Measurements from ENCODE around the gene TTC28.

DNA sequence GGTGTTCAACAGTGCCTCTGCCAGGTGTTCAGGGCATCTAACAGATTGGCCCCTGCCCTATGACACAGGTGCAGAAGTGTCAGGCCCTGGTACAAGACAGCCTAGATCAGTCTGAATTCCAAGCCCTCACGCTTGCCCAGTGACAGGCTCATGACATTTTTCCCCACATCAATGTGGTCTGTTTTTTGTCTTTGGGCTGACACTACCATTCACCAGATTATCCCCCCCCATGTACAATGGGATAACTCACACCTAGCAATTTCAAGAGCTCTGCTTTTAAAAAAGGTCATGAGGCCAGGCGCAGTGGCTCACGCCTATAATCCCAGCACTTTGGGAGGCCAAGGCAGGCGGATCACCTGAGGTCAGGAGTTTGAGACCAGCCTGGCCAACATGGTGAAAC lies 605.1 kb downstream of the TTC28 start:
- TF ChIP-seq TAF1 (IDR thresholded peaks at IDR 0.05; ENCODE audit: low read depth) (no peak), EP300 (IDR thresholded peaks at IDR 0.05; ENCODE audit: borderline replicate concordance) (no peak), RAD21 (IDR thresholded peaks at IDR 0.05; ENCODE audit: low read depth) (no peak)
- TF ChIP-seq, protein P1, sequence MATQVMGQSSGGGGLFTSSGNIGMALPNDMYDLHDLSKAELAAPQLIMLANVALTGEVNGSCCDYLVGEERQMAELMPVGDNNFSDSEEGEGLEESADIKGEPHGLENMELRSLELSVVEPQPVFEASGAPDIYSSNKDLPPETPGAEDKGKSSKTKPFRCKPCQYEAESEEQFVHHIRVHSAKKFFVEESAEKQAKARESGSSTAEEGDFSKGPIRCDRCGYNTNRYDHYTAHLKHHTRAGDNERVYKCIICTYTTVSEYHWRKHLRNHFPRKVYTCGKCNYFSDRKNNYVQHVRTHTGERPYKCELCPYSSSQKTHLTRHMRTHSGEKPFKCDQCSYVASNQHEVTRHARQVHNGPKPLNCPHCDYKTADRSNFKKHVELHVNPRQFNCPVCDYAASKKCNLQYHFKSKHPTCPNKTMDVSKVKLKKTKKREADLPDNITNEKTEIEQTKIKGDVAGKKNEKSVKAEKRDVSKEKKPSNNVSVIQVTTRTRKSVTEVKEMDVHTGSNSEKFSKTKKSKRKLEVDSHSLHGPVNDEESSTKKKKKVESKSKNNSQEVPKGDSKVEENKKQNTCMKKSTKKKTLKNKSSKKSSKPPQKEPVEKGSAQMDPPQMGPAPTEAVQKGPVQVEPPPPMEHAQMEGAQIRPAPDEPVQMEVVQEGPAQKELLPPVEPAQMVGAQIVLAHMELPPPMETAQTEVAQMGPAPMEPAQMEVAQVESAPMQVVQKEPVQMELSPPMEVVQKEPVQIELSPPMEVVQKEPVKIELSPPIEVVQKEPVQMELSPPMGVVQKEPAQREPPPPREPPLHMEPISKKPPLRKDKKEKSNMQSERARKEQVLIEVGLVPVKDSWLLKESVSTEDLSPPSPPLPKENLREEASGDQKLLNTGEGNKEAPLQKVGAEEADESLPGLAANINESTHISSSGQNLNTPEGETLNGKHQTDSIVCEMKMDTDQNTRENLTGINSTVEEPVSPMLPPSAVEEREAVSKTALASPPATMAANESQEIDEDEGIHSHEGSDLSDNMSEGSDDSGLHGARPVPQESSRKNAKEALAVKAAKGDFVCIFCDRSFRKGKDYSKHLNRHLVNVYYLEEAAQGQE (IDR thresholded peaks at IDR 0.05; ENCODE audit: low read depth): no peak
